Measurements from ENCODE around the gene TEAD1.

TEAD1 gene

GRCh38 chr11:12682737-12683500, 8.7 kb downstream of the TEAD1 start:
- TF ChIP-seq CTCF (IDR thresholded peaks at IDR 0.05; ENCODE audit: insufficient read depth, low read depth, low read length, missing control alignments) = no peak

GRCh38 chr11:12683874-12684273, 9.7 kb downstream of the TEAD1 start:
- no peak overlapping the region for H3K4me3 ChIP-seq (ENCODE audit: low read depth, low read length)
- no peak for TF ChIP-seq CTCF (IDR thresholded peaks at IDR 0.05; ENCODE audit: insufficient read depth, low read depth, low read length, missing control alignments)
- DNase-seq (ENCODE audit: low read depth) = no peak

More at GRCh38 chr11:12682737-12683500, 8.7 kb downstream of the TEAD1 start:
- no peak overlapping the region for H3K4me3 ChIP-seq (ENCODE audit: low read depth, low read length)
- DNase-seq (ENCODE audit: low read depth) = no peak

GRCh38 chr11:12684315-12684714, 10.1 kb downstream of the TEAD1 start:
- no peak for DNase-seq (ENCODE audit: low read depth)
- H3K4me3 ChIP-seq (ENCODE audit: low read depth, low read length) = no peak overlapping the region
- TF ChIP-seq CTCF (IDR thresholded peaks at IDR 0.05; ENCODE audit: insufficient read depth, low read depth, low read length, missing control alignments) = no peak

GRCh38 chr11:12684816-12685215, 10.6 kb downstream of the TEAD1 start:
- H3K4me3 ChIP-seq (ENCODE audit: low read depth, low read length) = no peak overlapping the region
- no peak for TF ChIP-seq CTCF (IDR thresholded peaks at IDR 0.05; ENCODE audit: insufficient read depth, low read depth, low read length, missing control alignments)
- no peak for DNase-seq (ENCODE audit: low read depth)

GRCh38 chr11:12685229-12685628, 11.0 kb downstream of the TEAD1 start:
- TF ChIP-seq CTCF (IDR thresholded peaks at IDR 0.05; ENCODE audit: insufficient read depth, low read depth, low read length, missing control alignments) = no peak
- no peak for DNase-seq (ENCODE audit: low read depth)
- no peak overlapping the region for H3K4me3 ChIP-seq (ENCODE audit: low read depth, low read length)

- DNase-seq (ENCODE audit: low read depth) = no peak
- no peak for TF ChIP-seq CTCF (IDR thresholded peaks at IDR 0.05; ENCODE audit: insufficient read depth, low read depth, low read length, missing control alignments)
- H3K4me3 ChIP-seq (ENCODE audit: low read depth, low read length) = no peak overlapping the region
Observed at GRCh38 chr11:12686246-12687060, 12.2 kb downstream of the TEAD1 start.

All from GM12865 (cell line).